22Rv1 (cell line): ENCODE results near the gene CEP104.

Source experiments
- CTCF ChIP-seq: fragments of 450-650 bp; IDR thresholded peaks from 2 replicates; pipeline ENCODE4 v1.5.1; 2017; ENCODE audit warnings: mild to moderate bottlenecking
- ZFX ChIP-seq: fragments of 450-650 bp; IDR thresholded peaks from 2 replicates; pipeline ENCODE4 v1.6.1; 2017; ENCODE audit warnings: antibody characterized with exemption, borderline replicate concordance

- no peak for TF ChIP-seq CTCF
- TF ChIP-seq ZFX = no peak
Observed at GRCh38 chr1:3790500-3790923, 66.5 kb downstream of the CEP104 start.
